ENCODE data around the gene JPH4. TPM values are rescaled to one million over a fixed set of nuclear protein-coding genes. Genes with fewer than 3 reads are reported as not detected.

The JPH4 gene
- total and polyA plus RNA-seq, 2 donors (not counting 3 experiments of a cell fraction or from before 2014, with no cell fraction given): 0.06 TPM; not detected in 1

GRCh38 chr14:23613242-23614070 is 34.9 kb upstream of the JPH4 start:
- Histone ChIP-seq H3K79me2 (ENCODE audit: control insufficient read depth, insufficient read depth, low read length) (no peaks in the 10 kb centered on the region), H2AFZ (ENCODE audit: low read depth, low read length) (no peak overlapping the region), H3K4me2 (ENCODE audit: insufficient read depth, low read length) (no peak overlapping the region), H3K36me3 (ENCODE audit: control insufficient read depth in 2 of 2, extremely low read depth in 1 of 2, insufficient read depth in 2 of 2, low read length in 2 of 2) (no peaks in the 10 kb centered on the region), H3K9me1 (replicated peaks; ENCODE audit: control insufficient read depth, extremely low read depth, insufficient read depth, low read length) (no peaks in the 10 kb centered on the region), H3K27ac (ENCODE audit: insufficient read depth, low read depth, low read length) (no peak overlapping the region), H4K20me1 (replicated peaks; ENCODE audit: control insufficient read depth, extremely low read depth, insufficient read depth, low read length) (no peaks in the 10 kb centered on the region), H3K9me3 (replicated peaks; ENCODE audit: control insufficient read depth, insufficient read depth, low read length) (no peaks in the 10 kb centered on the region), H3K9ac (replicated peaks; ENCODE audit: extremely low read depth, insufficient read depth, low read length) (no peak overlapping the region), H3K4me3 (replicated peaks in 1 of 3; ENCODE audit: insufficient read depth in 1 of 3, low read depth in 1 of 3, low read length in 3 of 3) (no peak overlapping the region), H3K4me1 (ENCODE audit: control insufficient read depth, extremely low read depth, insufficient read depth, low read length) (no peaks in the 10 kb centered on the region), H3K27me3 (ENCODE audit: control insufficient read depth in 2 of 2, insufficient read depth in 2 of 2, low read length in 2 of 2) (peaks cover 0 to 2% of the 10 kb centered on the region in 2 experiments)
- FAIRE-seq (no peak), DNase-seq (ENCODE audit: low read depth, low spot score) (no peak)
- no peak for TF ChIP-seq JUN (IDR thresholded peaks at IDR 0.05; ENCODE audit: borderline replicate concordance, insufficient read depth, insufficient read length, low read depth)
- dilution Hi-C loops (cut with MboI; ENCODE audit: extremely low pct_ligation_motif_present, low sequenced_read_pairs): no loop called here
- no TSS peak for BruUV-seq (replicated peaks)
- ChIA-PET POLR2A (no interaction called here), CTCF (interaction anchor here (1.3 to 2.5 kb wide), 3 partner anchors 8 to 297 kb away, joined by 3 to 12 read pairs (median 6); no protein-coding TSS in a partner anchor)
- intact Hi-C loops (cut with micrococcal nuclease): no loop called here

- Histone ChIP-seq H3K79me2 (ENCODE audit: control insufficient read depth, insufficient read depth, low read length) (no peaks in the 10 kb centered on the region), H3K27me3 (ENCODE audit: control insufficient read depth in 2 of 2, insufficient read depth in 2 of 2, low read length in 2 of 2) (no peaks in the 10 kb centered on the region), H3K4me3 (replicated peaks in 1 of 3; ENCODE audit: insufficient read depth in 1 of 3, low read depth in 1 of 3, low read length in 3 of 3) (no peak overlapping the region), H3K4me1 (ENCODE audit: control insufficient read depth, extremely low read depth, insufficient read depth, low read length) (no peaks in the 10 kb centered on the region), H3K9me3 (replicated peaks; ENCODE audit: control insufficient read depth, insufficient read depth, low read length) (no peaks in the 10 kb centered on the region), H2AFZ (ENCODE audit: low read depth, low read length) (no peak overlapping the region), H3K9me1 (replicated peaks; ENCODE audit: control insufficient read depth, extremely low read depth, insufficient read depth, low read length) (no peaks in the 10 kb centered on the region), H3K9ac (replicated peaks; ENCODE audit: extremely low read depth, insufficient read depth, low read length) (no peak overlapping the region), H3K27ac (ENCODE audit: insufficient read depth, low read depth, low read length) (no peak overlapping the region), H3K4me2 (ENCODE audit: insufficient read depth, low read length) (no peak overlapping the region), H4K20me1 (replicated peaks; ENCODE audit: control insufficient read depth, extremely low read depth, insufficient read depth, low read length) (no peaks in the 10 kb centered on the region), H3K36me3 (ENCODE audit: control insufficient read depth in 2 of 2, extremely low read depth in 1 of 2, insufficient read depth in 2 of 2, low read length in 2 of 2) (no peaks in the 10 kb centered on the region)
- dilution Hi-C loops (cut with MboI; ENCODE audit: extremely low pct_ligation_motif_present, low sequenced_read_pairs): no loop called here
- CTCF ChIA-PET: interaction anchor here (1.0 to 2.5 kb wide), 3 partner anchors 19 to 298 kb away, joined by 3 to 12 read pairs (median 6); no protein-coding TSS in a partner anchor
- intact Hi-C loops (cut with micrococcal nuclease): no loop called here
- FAIRE-seq: no peak
- BruUV-seq (replicated peaks): no TSS peak
- DNase-seq (ENCODE audit: low read depth, low spot score): no peak
- TF ChIP-seq GATA2 (IDR thresholded peaks at IDR 0.05; ENCODE audit: insufficient read depth, insufficient read length, low read depth, low read length) (no peak), EZH2 (IDR thresholded peaks at IDR 0.05; ENCODE audit: borderline replicate concordance, low read depth, low read length, severe bottlenecking) (no peak), JUN (IDR thresholded peaks at IDR 0.05; ENCODE audit: borderline replicate concordance, insufficient read depth, insufficient read length, low read depth) (no peak), POLR2AphosphoS5 (IDR thresholded peaks at IDR 0.05; ENCODE audit: insufficient read depth, low read depth, low read length) (no peak), POLR2A (IDR thresholded peaks at IDR 0.05; ENCODE audit: low read depth, low read length) (no peak), MYC (IDR thresholded peaks at IDR 0.05; ENCODE audit: low read depth, low read length) (no peak), FOS (IDR thresholded peaks at IDR 0.05; ENCODE audit: borderline replicate concordance, insufficient read depth, low read length) (no peak), MAX (IDR thresholded peaks at IDR 0.05; ENCODE audit: insufficient read depth, insufficient read length) (no peak), CTCF (IDR thresholded peaks at IDR 0.05; ENCODE audit: extremely low read depth in 1 of 2, insufficient read depth in 1 of 2, low read depth in 1 of 2, low read length in 2 of 2) (no peak)
- POLR2A ChIA-PET: no interaction called here
Measured at GRCh38 chr14:23612802-23613201, 34.2 kb upstream of the JPH4 start.
